Adipocyte (in vitro differentiated cells): ENCODE measurements around the gene OSER1.
A peak's percentile ranks its signal among the peaks of the same experiment; 100 is the strongest.
"Not testable (repeated sequence)": the region's sequence is repeated elsewhere in the genome, so short reads cannot be mapped to it uniquely, and the experiment has no call there.

Experiments used
- DNase-seq: peaks from one replicate; pipeline ENCODE4 v3.0.0-alpha.2; 2015; ENCODE audit warnings: low read depth
- H3K27me3 ChIP-seq: replicated peaks from 2 replicates; pipeline ENCODE4 v1.7.0; 2013; ENCODE audit warnings: mild to moderate bottlenecking, low read length, moderate library complexity; ENCODE audit not compliant: control insufficient read depth, insufficient read depth
- H3K36me3 ChIP-seq: 2 replicates; pipeline ENCODE4 v1.7.0; 2013; ENCODE audit warnings: low read length, mild to moderate bottlenecking, moderate library complexity; ENCODE audit not compliant: control insufficient read depth, insufficient read depth, severe bottlenecking
- H3K4me1 ChIP-seq: 2 replicates; pipeline ENCODE4 v1.7.0; 2013; ENCODE audit warnings: mild to moderate bottlenecking, low read length, moderate library complexity; ENCODE audit not compliant: control insufficient read depth, insufficient read depth
- H3K4me3 ChIP-seq: 2 replicates; pipeline ENCODE4 v1.7.0; 2013; ENCODE audit warnings: mild to moderate bottlenecking, low read length, moderate library complexity
- H3K9ac ChIP-seq: 2 replicates; pipeline ENCODE4 v1.7.0; 2013; ENCODE audit warnings: mild to moderate bottlenecking, low read length, moderate library complexity
- H3K9me3 ChIP-seq: 2 replicates; pipeline ENCODE4 v1.7.0; 2013; ENCODE audit warnings: mild to moderate bottlenecking, low read length, moderate library complexity; ENCODE audit not compliant: control insufficient read depth

Gene OSER1

DNA sequence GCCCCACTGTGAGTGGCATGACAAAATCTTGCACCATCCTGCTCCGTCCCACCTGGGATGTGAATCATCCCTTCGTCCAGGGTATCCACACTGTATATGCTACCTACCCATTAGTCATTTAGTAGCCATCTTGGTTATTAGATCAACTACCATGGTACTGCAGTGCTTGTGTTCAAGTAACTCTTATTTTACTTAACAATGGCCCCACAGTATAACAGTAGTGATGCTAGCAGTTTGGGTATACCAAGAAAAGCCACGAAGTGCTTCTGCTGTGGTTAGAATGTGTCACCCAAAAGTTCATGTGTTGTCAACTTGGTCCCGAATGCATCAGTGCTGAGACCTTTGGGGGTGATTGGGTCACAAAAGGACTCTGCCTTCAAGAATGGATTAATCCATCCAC, 11.7 kb downstream of the OSER1 start:
- DNase-seq = no peak
- Histone ChIP-seq H3K9ac (no peak overlapping the region), H3K9me3 (no peaks in the 10 kb centered on the region), H3K4me1 (peaks cover 37% of the 10 kb centered on the region), H3K4me3 (no peak overlapping the region), H3K36me3 (peaks cover 69% of the 10 kb centered on the region), H3K27me3 (no peaks in the 10 kb centered on the region)

DNA sequence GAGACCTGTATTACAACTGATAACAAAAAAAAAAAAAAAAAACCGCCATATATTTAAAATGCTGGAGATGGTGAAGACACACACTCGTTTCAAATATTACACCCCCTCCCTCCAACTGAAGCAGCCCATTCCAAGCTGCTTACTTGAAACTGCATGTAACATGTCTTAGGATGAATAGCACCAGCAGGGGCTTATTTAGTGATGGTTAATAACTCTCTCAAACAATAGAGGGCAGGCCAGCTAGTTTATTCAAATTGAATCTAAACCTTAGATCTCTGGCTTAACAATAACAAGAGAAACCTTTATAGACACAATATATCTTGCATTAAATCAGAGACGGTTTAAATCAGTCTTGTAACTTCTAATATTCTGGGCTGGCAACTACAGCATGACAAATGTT, 14.3 kb downstream of the OSER1 start:
- H3K9ac ChIP-seq = no peak overlapping the region
- peaks cover 52% of the 10 kb centered on the region for H3K36me3 ChIP-seq
- H3K4me1 ChIP-seq = peaks cover 19% of the 10 kb centered on the region
- no peaks in the 10 kb centered on the region for H3K27me3 ChIP-seq
- H3K4me3 ChIP-seq = no peak overlapping the region
- DNase-seq = no peak
- no peaks in the 10 kb centered on the region for H3K9me3 ChIP-seq

DNA sequence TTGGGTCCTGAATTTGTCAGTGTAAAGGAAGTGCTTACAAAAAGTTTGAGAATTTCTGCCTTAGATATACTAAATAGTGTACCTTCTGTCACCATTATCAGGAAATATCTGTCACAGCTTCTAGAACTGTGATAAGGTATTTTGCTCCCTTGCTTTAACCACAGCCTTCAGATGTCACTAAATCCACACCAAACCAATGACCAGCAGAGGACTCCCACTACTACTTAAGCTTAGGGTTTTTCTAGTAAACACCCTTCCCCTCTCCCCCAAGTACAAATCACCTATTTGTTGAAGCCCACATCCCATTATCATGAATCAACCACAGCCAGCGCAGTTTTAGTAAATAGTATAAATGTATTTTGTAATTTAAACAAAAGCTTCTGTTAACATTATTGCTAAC, 15.0 kb downstream of the OSER1 start:
- H3K9me3 ChIP-seq = no peaks in the 10 kb centered on the region
- no peaks in the 10 kb centered on the region for H3K27me3 ChIP-seq
- DNase-seq = no peak
- no peak overlapping the region for H3K4me3 ChIP-seq
- H3K36me3 ChIP-seq = peaks cover 46% of the 10 kb centered on the region
- peaks cover 13% of the 10 kb centered on the region for H3K4me1 ChIP-seq
- H3K9ac ChIP-seq = no peak overlapping the region

DNA sequence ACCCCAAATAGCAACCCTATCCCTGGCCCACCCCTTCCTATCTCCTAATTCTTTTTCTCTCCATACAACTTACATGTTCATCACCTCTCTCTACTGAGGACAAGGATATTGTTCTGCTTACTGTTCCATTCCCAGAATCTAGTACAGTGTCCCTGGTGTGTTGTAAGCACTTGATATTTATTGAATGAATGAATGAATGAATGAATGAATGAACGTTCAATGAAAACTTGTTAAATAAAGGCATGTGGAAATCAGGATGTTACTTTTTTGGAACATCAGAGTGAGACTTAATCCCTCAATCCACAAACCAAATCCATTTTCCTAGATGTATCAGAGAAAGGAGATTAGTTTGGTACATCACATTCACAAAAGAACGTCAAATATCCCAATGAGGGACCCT, 16.8 kb downstream of the OSER1 start:
- Histone ChIP-seq H3K36me3 (peaks cover 27% of the 10 kb centered on the region), H3K4me1 (peaks cover 9% of the 10 kb centered on the region), H3K27me3 (no peaks in the 10 kb centered on the region), H3K9me3 (no peaks in the 10 kb centered on the region), H3K4me3 (no peak overlapping the region), H3K9ac (no peak overlapping the region)
- no peak for DNase-seq

DNA sequence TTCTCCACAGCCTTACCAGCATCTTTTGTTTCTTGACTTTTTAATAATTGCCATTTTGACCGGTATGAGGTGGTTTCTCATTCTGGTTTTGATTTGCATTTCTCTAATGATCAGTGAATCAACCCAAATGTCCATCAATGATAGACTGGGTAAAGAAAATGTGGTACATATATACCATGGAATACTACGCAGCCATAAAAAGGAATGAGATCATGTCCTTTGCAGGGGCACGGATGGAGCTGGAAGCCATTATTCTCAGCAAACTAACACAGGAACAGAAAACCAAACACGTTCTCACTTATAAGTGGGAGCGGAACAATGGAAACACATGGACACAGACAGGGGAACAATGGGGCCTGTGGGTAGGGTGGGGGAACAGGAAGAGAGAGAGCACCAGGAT, 18.9 kb downstream of the OSER1 start:
- H3K9ac ChIP-seq, H3K9me3 ChIP-seq, H3K27me3 ChIP-seq, H3K36me3 ChIP-seq, H3K4me3 ChIP-seq, DNase-seq: not testable (repeated sequence)
- peaks cover 27% of the 10 kb centered on the region for H3K4me1 ChIP-seq

DNA sequence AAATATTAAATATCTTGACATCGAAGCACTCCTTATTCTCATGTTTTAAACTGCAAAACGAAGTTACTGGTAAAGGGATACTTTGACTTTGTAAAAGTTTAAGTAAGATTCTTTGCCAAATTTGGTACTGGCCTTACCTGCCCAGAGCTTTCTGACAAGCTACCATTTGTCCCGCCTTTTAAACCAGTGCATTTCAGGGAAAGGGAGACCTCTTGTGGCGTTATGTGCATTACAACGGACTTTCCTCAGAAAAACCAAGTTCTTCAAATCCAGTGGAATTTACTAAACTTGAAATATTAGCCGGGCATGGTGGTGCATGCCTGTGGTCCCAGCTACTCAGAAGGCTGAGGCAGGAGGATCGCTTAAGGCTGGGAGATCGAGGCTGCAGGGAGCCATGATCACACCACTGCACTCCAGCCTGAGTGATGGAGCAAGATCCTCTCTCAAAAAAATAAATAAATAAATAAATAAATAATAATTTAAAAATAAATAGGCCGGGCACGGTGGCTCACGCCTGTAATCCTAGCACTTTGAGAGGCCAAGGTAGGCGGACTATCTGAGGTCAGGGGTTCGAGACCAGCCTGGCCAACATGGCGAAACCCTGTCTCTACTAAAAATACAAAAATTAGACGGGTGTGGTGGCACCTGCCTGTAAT, 20.2 kb downstream of the OSER1 start:
- not testable (repeated sequence) for H3K27me3 ChIP-seq, H3K4me3 ChIP-seq, H3K9ac ChIP-seq, H3K36me3 ChIP-seq, H3K9me3 ChIP-seq
- peaks cover 26% of the 10 kb centered on the region for H3K4me1 ChIP-seq
- peak; percentile 90 for DNase-seq

DNA sequence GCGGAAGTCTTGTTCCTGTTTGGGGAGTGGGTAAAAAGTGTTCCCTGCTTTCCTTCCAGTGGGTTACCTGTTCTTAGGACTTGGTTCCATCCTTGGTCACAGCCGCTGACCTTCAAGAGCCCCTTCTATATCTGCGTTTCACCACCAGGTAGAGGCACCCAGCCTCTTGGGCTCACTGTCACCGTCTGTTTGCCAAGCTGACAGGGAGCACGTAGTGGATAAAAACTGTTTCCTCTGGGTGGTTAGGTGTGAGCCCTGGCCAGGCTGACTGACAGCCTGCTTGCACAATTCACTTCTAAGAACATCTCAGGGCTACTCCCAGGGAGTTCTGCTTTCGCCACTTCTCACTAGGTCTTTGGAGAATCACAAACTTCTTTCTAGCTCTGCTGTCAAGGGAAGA, 21.8 kb downstream of the OSER1 start:
- DNase-seq = peak; percentile 44
- Histone ChIP-seq H3K9ac (peak overlapping the region; percentile 71), H3K27me3 (no peaks in the 10 kb centered on the region), H3K36me3 (no peaks in the 10 kb centered on the region), H3K4me1 (peaks cover 26% of the 10 kb centered on the region), H3K9me3 (no peaks in the 10 kb centered on the region), H3K4me3 (no peak overlapping the region)

DNA sequence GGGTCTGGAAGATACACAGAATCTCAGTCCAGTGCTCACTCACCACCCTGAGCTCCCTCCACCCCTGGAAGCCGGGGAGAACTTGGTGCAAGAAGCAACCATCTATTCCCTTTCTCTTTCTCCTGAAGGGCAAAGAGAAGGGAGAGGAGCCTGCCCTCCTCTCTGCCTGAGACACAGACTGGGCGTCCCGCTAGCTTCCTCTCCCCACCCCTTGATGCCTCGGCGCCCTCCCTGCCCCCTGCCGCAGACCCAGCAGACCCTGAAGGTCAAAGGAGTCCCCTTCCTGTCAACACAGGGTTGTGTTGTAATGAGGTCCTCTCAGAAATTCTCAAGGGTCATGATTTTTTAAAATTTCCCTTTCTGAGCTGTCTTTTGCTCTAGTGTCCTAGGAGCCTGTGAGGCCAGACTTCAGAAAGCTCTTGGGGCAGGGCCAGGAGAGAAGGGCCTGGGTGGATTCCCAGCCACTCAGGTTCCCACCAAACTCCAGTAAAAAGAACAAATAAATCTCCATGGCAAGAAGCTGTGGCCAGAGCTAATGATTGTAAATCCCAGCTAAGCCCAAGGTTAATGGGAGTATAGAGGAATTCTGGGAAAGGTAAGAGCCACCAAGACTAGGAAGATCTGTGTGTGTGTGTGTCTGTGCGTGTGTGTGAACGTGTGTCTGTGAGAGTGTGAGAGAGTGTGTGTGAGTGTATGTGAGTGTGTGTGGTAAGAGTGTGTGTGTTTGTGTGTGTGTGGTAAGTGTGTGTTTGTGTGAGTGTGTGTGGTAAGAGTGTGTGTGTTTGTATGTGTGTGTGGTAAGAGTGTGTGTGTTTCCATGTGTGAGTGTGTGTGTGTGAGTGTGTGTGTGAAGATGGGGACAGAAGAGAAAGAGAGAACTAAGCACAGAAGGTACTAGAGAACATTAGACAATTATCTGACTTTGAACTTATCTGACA, 22.5 kb downstream of the OSER1 start:
- H3K36me3 ChIP-seq = no peaks in the 10 kb centered on the region
- peak overlapping the region; percentile 74 for H3K4me3 ChIP-seq
- peak overlapping the region; percentile 71 for H3K9ac ChIP-seq
- H3K4me1 ChIP-seq = peaks cover 26% of the 10 kb centered on the region
- no peaks in the 10 kb centered on the region for H3K9me3 ChIP-seq
- DNase-seq = peak; percentile 54
- H3K27me3 ChIP-seq = peaks cover 2% of the 10 kb centered on the region

DNA sequence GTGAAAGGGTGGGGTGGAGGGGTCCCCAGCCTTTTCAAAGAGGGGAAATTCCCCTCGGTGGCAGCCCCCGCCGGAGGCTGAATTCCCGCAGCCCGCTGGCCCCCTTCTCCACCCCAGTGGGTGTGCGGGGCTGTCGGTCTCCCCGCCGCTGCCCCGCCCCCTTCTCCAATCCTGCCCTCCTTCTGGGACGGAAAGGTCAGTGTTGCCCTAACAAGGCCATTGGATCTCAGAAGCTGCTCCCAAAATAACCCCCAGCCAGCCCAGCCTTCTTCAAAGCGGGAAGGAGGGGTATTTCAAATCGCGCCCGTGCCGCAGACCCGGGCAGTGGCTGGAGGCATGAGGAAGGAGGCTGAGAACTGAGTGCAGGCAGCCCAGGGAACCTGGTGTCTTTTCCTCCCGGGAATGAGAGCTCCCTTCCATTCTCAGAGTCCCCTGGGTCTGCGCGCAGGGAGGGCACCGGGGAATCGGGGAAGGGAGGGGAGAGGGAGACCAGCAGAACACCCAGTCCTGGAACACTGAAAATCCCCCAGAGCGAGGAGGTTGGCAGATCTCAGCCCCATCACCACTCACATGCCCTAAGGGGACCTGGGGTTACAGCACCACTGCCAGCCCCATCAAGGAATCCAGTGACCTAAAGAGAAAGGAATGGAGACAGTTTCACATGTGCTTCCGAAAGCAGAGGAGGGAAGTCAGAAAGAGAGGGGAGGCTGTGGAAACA, 23.4 kb downstream of the OSER1 start, which contains the start of gene JPH2:
JPH2 (minus strand) TSS at position 135 of the 718 bp plus-strand sequence. CDS start 483 bp downstream, outside the sequence.
- Histone ChIP-seq H3K4me3 (peak within 1 kb of the TSS; percentile 74), H3K9ac (peak within 1 kb of the TSS; percentile 71), H3K9me3 (no peaks in the 10 kb centered on the region), H3K4me1 (peaks cover 26% of the 10 kb centered on the region), H3K27me3 (peaks cover 9% of the 10 kb centered on the region), H3K36me3 (no peaks in the 10 kb centered on the region)
- DNase-seq = peak; percentile 88

DNA sequence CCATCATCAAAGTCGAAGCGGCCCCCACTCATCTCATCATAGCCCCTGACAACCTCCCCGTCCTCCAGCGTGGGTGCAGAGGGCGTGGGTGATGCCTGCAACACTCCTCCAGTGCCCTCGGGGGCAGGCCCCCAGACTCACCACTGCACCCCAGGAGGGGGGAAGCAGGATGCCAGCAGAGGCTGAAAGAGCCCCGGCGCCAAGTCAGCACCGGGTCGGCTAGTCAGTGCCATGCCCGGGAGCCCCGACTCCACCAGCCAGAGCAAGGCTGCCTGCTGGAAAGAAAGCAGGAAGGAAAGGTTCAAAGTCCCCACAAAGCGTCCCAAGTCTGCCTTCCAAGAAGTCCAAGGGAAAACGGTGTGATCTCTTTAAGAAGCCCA, 23.9 kb downstream of the OSER1 start:
- Histone ChIP-seq H3K4me1 (peaks cover 26% of the 10 kb centered on the region), H3K4me3 (peak overlapping the region; percentile 74), H3K9me3 (no peaks in the 10 kb centered on the region), H3K27me3 (peaks cover 13% of the 10 kb centered on the region), H3K36me3 (no peaks in the 10 kb centered on the region), H3K9ac (peak overlapping the region; percentile 71)
- DNase-seq = peak; percentile 48

DNA sequence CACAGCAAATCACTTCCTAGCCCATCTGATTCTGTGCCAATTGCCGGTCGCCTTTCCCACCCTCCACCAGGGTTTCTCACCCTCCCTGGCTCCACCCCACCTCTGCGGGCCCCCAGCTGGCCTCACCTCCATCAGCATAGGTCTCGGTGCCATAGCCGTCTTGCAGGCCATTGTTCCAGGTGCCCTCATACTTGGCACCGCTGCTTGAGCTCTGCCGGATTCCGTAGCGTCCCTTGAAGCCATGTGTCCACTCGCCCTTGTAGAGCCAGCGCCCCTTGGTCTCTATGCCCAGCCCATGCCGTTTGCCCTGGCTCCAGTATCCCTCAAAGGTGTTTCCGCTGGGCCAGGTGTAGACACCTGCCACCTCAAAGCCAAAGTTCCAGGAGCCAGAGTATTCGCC, 24.4 kb downstream of the OSER1 start:
- DNase-seq = no peak
- H3K36me3 ChIP-seq = no peaks in the 10 kb centered on the region
- no peak overlapping the region for H3K4me3 ChIP-seq
- peaks cover 13% of the 10 kb centered on the region for H3K27me3 ChIP-seq
- H3K9ac ChIP-seq = no peak overlapping the region
- H3K4me1 ChIP-seq = peaks cover 26% of the 10 kb centered on the region
- H3K9me3 ChIP-seq = no peaks in the 10 kb centered on the region
